AG04450 (cell line): ENCODE data around the gene SEC16A. TPM values are rescaled to one million over a fixed set of nuclear protein-coding genes. Genes with fewer than 3 reads are reported as not detected.

Experiments used
- CTCF ChIA-PET: fragments of 300-600, 350-600 bp; formaldehyde crosslinking; extraction: SDS; loops from one replicate; lab custom pipeline; 2022; ENCODE audit warnings: antibody characterized with exemption, inconsistent platforms; lab: Charles Lee
- POLR2A ChIA-PET: fragments of 350-600 bp; formaldehyde crosslinking; extraction: SDS; loops from one replicate; lab custom pipeline; 2021; ENCODE audit warnings: antibody characterized with exemption, inconsistent platforms; lab: Yijun Ruan, JAX
- DNase-seq: peaks from one replicate; pipeline ENCODE4 v3.0.0-alpha.2; 2011; ENCODE audit warnings: low read depth, low spot score
- H3K27ac ChIP-seq: one replicate; pipeline ENCODE4 v1.5.1; 2012; ENCODE audit warnings: low read depth, low read length, control low read depth
- H3K27me3 ChIP-seq: one replicate; pipeline ENCODE4 v1.6.0; 2012; ENCODE audit warnings: low read length; ENCODE audit not compliant: control insufficient read depth, insufficient read depth
- H3K4me3 ChIP-seq: 2 replicates; pipeline ENCODE4 v1.5.1; 2011; ENCODE audit warnings: mild to moderate bottlenecking, low read depth, low read length, control low read depth
- H3K9me3 ChIP-seq: 2 replicates; pipeline ENCODE4 v1.5.1; 2012; ENCODE audit warnings: low read length; ENCODE audit not compliant: control insufficient read depth, insufficient read depth
- polyA plus RNA-seq: library from polyadenylated mRNA; depleted of rRNA; stranded (reverse); fragments of >200 nt; gene quantifications from 2 replicates; pipeline ENCODE4 v1.2.3, GENCODE V29; 2011
- TF ChIP-seq, protein P1 (sequence below): IDR thresholded peaks from 2 replicates; pipeline ENCODE4 v1.5.1; 2011; ENCODE audit warnings: low read depth, low read length, control low read depth, inconsistent platforms

The SEC16A gene
- polyA plus RNA-seq, 1 experiment = 23.2 TPM

DNA sequence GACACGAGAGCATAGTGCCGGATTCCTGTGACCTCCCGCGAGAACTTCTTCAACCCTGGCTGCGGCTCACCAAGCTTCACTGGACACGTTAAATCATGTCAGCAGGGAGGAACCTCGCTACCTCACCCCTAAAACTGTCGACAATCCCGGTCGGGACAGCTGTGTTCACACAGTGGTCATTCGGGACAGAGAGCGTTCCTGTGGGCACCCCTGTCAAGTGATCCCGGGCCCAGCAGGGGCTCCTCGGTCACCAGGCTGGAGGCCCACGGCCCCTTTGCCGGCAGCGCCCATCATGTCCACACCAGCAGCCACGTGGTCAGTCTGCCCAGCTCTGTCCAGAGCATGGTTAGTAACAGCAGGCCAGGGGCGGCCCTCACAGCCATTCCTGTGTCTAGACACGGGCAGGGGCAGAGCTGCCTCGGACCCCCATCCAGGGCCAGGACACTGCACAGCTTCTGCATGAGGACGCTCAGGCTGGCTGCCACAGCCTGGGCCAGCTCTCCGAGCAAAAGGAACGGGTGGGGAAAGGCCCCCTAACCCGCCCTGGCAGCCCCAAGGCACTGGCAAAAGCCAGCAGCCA, 46.7 kb downstream of the SEC16A start:
- no peak overlapping the region for H3K4me3 ChIP-seq
- no peaks in the 10 kb centered on the region for H3K27me3 ChIP-seq
- peaks cover 5% of the 10 kb centered on the region; the same call in 1 of the 2 replicates for H3K9me3 ChIP-seq
- H3K27ac ChIP-seq = no peak overlapping the region
- no peak for DNase-seq
- POLR2A ChIA-PET = no interaction called here
- TF ChIP-seq, protein P1, sequence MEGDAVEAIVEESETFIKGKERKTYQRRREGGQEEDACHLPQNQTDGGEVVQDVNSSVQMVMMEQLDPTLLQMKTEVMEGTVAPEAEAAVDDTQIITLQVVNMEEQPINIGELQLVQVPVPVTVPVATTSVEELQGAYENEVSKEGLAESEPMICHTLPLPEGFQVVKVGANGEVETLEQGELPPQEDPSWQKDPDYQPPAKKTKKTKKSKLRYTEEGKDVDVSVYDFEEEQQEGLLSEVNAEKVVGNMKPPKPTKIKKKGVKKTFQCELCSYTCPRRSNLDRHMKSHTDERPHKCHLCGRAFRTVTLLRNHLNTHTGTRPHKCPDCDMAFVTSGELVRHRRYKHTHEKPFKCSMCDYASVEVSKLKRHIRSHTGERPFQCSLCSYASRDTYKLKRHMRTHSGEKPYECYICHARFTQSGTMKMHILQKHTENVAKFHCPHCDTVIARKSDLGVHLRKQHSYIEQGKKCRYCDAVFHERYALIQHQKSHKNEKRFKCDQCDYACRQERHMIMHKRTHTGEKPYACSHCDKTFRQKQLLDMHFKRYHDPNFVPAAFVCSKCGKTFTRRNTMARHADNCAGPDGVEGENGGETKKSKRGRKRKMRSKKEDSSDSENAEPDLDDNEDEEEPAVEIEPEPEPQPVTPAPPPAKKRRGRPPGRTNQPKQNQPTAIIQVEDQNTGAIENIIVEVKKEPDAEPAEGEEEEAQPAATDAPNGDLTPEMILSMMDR = no peak
- CTCF ChIA-PET = no interaction called here

DNA sequence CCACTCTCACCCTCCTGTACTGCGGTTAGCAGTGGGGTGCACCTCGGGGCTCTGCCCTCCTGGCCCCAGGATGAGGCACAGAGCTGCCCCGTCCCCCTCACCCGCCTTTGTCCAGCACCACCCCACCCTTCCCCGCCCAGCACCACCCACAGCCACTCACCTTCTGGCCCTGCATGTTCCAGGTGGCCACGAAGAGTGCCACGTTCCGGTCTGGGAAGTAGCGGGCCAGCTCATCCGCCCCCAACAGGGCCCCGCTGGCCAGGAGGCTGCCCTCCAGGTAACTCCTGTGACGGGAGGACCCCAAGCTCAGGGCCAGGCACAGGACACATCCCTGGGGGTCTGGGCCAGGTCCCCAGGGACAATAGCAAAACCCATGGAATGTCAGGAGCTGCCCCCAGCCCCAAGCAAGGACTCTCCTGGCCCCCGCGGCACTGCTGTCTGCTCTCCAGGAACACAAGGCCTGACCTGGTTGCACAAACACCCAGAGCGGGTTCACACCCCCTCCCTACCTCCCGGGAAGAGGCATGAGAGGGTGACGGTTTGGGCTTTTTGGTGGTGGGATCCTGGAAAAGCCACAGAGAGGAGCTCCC, 48.2 kb downstream of the SEC16A start:
- ChIA-PET POLR2A (no interaction called here), CTCF (interaction anchor here (0.6 kb wide), 1 partner anchor 45 kb away, joined by 3 read pairs; no protein-coding TSS in a partner anchor)

DNA sequence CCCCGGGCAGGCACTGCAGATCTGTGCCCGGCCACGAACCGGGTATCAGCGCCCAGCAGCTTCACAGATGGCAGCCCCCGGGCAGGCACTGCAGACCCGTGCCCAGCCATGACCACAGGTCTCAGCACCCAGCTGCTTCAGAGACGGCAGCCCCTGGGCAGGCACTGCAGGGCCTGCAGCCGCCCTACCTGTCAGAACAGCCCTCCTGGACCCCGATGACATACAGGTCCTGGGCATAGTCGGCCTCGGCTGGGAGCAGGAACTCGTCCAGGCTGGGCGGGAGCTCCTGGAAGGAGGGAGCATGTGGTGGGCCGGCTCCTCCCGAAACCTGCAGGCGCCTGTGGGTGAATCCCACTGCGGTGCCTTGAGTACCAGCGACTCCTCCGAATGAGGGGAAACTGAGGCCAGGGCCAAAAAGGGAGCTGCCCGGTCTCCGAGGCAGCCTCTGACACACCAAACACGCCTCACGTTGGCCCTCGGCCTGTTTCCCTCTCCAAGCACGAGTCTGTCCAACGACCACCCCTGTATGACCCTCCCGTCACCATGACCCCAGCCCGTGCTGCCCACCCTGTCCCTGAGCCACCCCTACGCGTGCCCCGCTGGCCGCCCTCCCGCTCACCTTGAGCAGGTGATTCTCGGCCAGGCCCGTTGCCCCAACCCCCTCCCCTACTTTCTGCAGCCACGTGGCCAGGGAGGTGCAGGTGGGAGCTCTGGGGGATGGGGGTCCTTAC, 48.8 kb downstream of the SEC16A start:
- ChIA-PET CTCF (interaction anchor here (0.6 kb wide), 1 partner anchor 46 kb away, joined by 3 read pairs; no protein-coding TSS in a partner anchor), POLR2A (interaction anchor here (0.6 kb wide), 1 partner anchor 14 kb away, joined by 4 read pairs; no protein-coding TSS in a partner anchor)
- no peak overlapping the region for H3K27ac ChIP-seq
- H3K27me3 ChIP-seq = no peaks in the 10 kb centered on the region
- TF ChIP-seq, protein P1 = no peak
- no peak for DNase-seq
- H3K9me3 ChIP-seq = peaks cover 5% of the 10 kb centered on the region; the same call in 1 of the 2 replicates
- no peak overlapping the region for H3K4me3 ChIP-seq

More for the DNA sequence above, 48.2 kb downstream of the SEC16A start:
- DNase-seq = no peak
- peaks cover 5% of the 10 kb centered on the region; the same call in 1 of the 2 replicates for H3K9me3 ChIP-seq
- no peak overlapping the region for H3K27ac ChIP-seq
- H3K27me3 ChIP-seq = no peaks in the 10 kb centered on the region
- TF ChIP-seq, protein P1 = no peak
- H3K4me3 ChIP-seq = no peak overlapping the region

DNA sequence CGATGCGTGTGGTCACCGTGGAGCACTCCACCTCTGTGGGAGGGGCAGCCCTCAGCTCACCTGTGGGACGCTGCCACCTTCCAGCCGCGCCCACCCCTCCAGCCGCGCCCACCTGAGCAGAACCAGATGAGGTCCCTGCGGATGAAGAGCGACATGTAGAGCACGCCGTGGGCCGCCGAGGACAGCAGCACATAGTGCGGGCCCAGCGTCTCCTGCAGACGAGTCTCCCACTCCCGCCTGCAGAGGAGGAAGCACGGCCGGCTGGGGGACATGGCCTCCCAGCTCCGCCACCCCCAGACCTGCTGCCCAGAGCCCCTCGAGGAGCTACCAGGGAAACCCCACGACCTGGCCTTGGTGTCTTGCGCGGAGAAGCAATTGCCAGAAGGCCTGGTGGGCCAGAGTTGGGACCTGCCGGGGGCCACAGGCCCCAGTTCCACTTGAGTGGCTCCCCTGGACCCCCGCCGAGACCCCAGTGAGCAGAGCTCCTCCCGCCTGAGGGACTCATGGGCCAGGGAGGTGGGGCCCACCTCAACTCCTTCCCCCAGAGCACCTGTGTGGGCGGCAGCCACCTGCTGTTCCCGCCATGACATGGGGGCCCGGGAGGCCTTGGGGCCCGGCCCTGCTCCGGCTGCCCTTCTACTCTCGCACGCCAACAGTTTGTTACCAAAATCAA, 49.7 kb downstream of the SEC16A start:
- Histone ChIP-seq H3K27ac (no peak overlapping the region), H3K9me3 (peaks cover 5% of the 10 kb centered on the region; the same call in 1 of the 2 replicates), H3K27me3 (no peaks in the 10 kb centered on the region), H3K4me3 (no peak overlapping the region)
- DNase-seq = no peak
- CTCF ChIA-PET = no interaction called here
- POLR2A ChIA-PET = interaction anchor here (0.6 kb wide), 1 partner anchor 14 kb away, joined by 4 read pairs; no protein-coding TSS in a partner anchor
- TF ChIP-seq, protein P1 = no peak
